ENCODE results near the gene RACGAP1.

- no peak for TF ChIP-seq FOXP2 (optimal IDR thresholded peaks at IDR 0.05; ENCODE audit: borderline replicate concordance, extremely low read depth, extremely low read length, insufficient read depth)
- TF ChIP-seq REST (IDR thresholded peaks at IDR 0.05; ENCODE audit: insufficient read depth in 1 of 2, low read depth in 2 of 2, low read length in 2 of 2): no peak
- TF ChIP-seq POLR2AphosphoS5 (IDR thresholded peaks at IDR 0.05; ENCODE audit: low read depth, low read length): no peak
- TF ChIP-seq TAF1 (IDR thresholded peaks at IDR 0.05; ENCODE audit: borderline replicate concordance, insufficient read depth, low read length): no peak
- no peak for TF ChIP-seq SIN3A (IDR thresholded peaks at IDR 0.05; ENCODE audit: borderline replicate concordance, insufficient read depth, low read length)
Measured at GRCh38 chr12:50047693-50048250, 22.5 kb upstream of the RACGAP1 start.

Data from PFSK-1 (cell line).